Common myeloid progenitor, CD34-positive (primary cell): ENCODE results near the gene COL9A3.
A peak's percentile ranks its signal among the peaks of the same experiment; 100 is the strongest.

Experiments used
- CTCF ChIA-PET: fragments of 350-600 bp; sonication (Branson Sonifier 250); formaldehyde crosslinking; loops from one replicate; lab custom pipeline; 2021; ENCODE audit warnings: antibody characterized with exemption; lab: Charles Lee
- POLR2A ChIA-PET: fragments of 350-600 bp; sonication (Branson Sonifier 250); formaldehyde crosslinking; loops from one replicate; lab custom pipeline; 2021; ENCODE audit warnings: antibody characterized with exemption; lab: Charles Lee
- DNase-seq, 3 donors: peaks; one replicate each; pipeline versions ENCODE4 v3.0.0 to v3.0.0-alpha.2; 2013
- H3K27ac ChIP-seq, 2 experiments: 1 replicate in 1 of 2; 2 replicates in 1 of 2; pipeline ENCODE4 v1.7.0; 2013; ENCODE audit warnings: inconsistent platforms in 2 of 2, low read length in 2 of 2, mild to moderate bottlenecking in 2 of 2, low read depth in 1 of 2, moderate library complexity in 1 of 2; ENCODE audit not compliant: severe bottlenecking in 2 of 2, insufficient read depth in 1 of 2, poor library complexity in 1 of 2
- H3K27me3 ChIP-seq, 5 experiments: replicated peaks in 2 of 5; 1 replicate in 3 of 5; 2 replicates in 2 of 5; pipeline versions ENCODE4 v1.6.1 to v1.7.0; 2013; ENCODE audit warnings: low read length in 4 of 5, mild to moderate bottlenecking in 2 of 5, moderate library complexity in 2 of 5, inconsistent platforms in 1 of 5; ENCODE audit not compliant: insufficient read depth in 5 of 5, control insufficient read depth in 4 of 5
- H3K36me3 ChIP-seq, 4 experiments: 1 replicate in 2 of 4; 2 replicates in 2 of 4; pipeline versions ENCODE4 v1.6.1 to v1.7.0; 2013; ENCODE audit warnings: low read length in 3 of 4, control low read depth in 1 of 4, mild to moderate bottlenecking in 1 of 4; ENCODE audit not compliant: control insufficient read depth in 4 of 4, insufficient read depth in 4 of 4
- H3K4me1 ChIP-seq, 4 experiments: 1 replicate in 3 of 4; 2 replicates in 1 of 4; pipeline versions ENCODE4 v1.6.1 to v1.7.1; 2013; ENCODE audit warnings: low read length in 3 of 4, mild to moderate bottlenecking in 3 of 4, control low read depth in 1 of 4, inconsistent platforms in 1 of 4, moderate library complexity in 1 of 4; ENCODE audit not compliant: control insufficient read depth in 4 of 4, insufficient read depth in 4 of 4; ENCODE audit errors: control extremely low read depth in 1 of 4
- H3K4me3 ChIP-seq, 7 experiments: 1 replicate in 4 of 7; 2 replicates in 3 of 7; pipeline versions ENCODE4 v1.5.1 to v1.7.0; 2013; ENCODE audit warnings: mild to moderate bottlenecking in 7 of 7, low read length in 6 of 7, moderate library complexity in 6 of 7, inconsistent platforms in 2 of 7, low read depth in 2 of 7, control low read depth in 1 of 7; ENCODE audit not compliant: insufficient read depth in 4 of 7, control insufficient read depth in 1 of 7; ENCODE audit errors: extremely low read depth in 1 of 7
- H3K9me3 ChIP-seq, 5 experiments: 1 replicate in 4 of 5; 2 replicates in 1 of 5; pipeline versions ENCODE4 v1.6.1 to v1.7.1; 2013; ENCODE audit warnings: low read length in 4 of 5, mild to moderate bottlenecking in 2 of 5, inconsistent platforms in 1 of 5, low read depth in 1 of 5, moderate library complexity in 1 of 5; ENCODE audit not compliant: control insufficient read depth in 4 of 5, insufficient read depth in 2 of 5; ENCODE audit errors: control extremely low read depth in 1 of 5
- WGBS: methylation state at CpG from one replicate; pipeline ENCODE4 v1.1.5; 2013; ENCODE audit not compliant: insufficient coverage; 5-methylcytosine and 5-hydroxymethylcytosine counted together

Gene COL9A3

GRCh38 chr20:62786157-62786556, 30.7 kb upstream of the COL9A3 start:
- CTCF ChIA-PET: interaction anchor here (0.7 to 2.0 kb wide), 2 partner anchors 117 to 298 kb away, joined by 3 to 5 read pairs; no protein-coding TSS in a partner anchor
- WGBS: 96% methylated on average over 12 of the region's 13 CpGs
- H3K4me1 ChIP-seq: peaks cover 0 to 35% (median 15%) of the 10 kb centered on the region in 4 experiments
- POLR2A ChIA-PET: no interaction called here
- H3K4me3 ChIP-seq: no peak overlapping the region
- H3K9me3 ChIP-seq: no peaks in the 10 kb centered on the region
- H3K27me3 ChIP-seq: no peaks in the 10 kb centered on the region
- no peak overlapping the region for H3K27ac ChIP-seq
- H3K36me3 ChIP-seq: no peaks in the 10 kb centered on the region
- DNase-seq: no peak

GRCh38 chr20:62787321-62787720, 29.5 kb upstream of the COL9A3 start:
- H3K36me3 ChIP-seq: no peaks in the 10 kb centered on the region
- WGBS: 23% methylated on average over 4 of the region's 7 CpGs
- H3K4me3 ChIP-seq: no peak overlapping the region
- ChIA-PET CTCF (interaction anchor here (1.3 to 2.0 kb wide), 2 partner anchors 108 to 118 kb away, joined by 5 read pairs; no protein-coding TSS in a partner anchor), POLR2A (no interaction called here)
- no peaks in the 10 kb centered on the region for H3K9me3 ChIP-seq
- no peaks in the 10 kb centered on the region for H3K27me3 ChIP-seq
- no peak overlapping the region for H3K27ac ChIP-seq
- H3K4me1 ChIP-seq: peaks cover 0 to 38% (median 19%) of the 10 kb centered on the region in 4 experiments
- DNase-seq: peak in 2 of 3 donors; percentile 61 to 71

- ChIA-PET POLR2A (interaction anchor here (0.6 kb wide), 1 partner anchor 22 kb away, joined by 3 read pairs; no protein-coding TSS in a partner anchor), CTCF (interaction anchor here (1.1 to 3.1 kb wide), 5 partner anchors 82 to 288 kb away, joined by 3 to 12 read pairs (median 5); no protein-coding TSS in a partner anchor)
- WGBS: 88% methylated on average over 5 of the region's 5 CpGs
Observed at GRCh38 chr20:62787866-62788265, 29.0 kb upstream of the COL9A3 start.

DNA sequence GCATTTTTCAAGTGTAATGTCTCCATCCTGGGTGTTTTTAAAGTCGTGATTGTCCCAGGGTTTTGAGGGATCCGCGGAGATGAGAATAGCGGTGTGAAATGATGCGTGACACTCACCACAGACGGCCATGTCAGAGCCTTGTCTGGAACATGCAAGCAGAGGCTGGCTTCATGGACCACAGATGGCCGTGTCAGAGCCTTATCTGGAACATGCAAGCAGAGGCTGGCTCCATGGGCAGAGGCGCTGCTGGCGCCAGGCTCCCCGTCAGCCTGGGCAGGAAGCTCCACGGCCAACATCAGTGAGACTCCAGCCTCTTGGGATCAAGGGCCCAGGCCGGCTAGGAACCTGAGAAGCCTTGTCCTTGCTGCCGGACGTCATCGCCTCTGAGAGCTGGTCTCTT, 28.2 kb upstream of the COL9A3 start:
- Histone ChIP-seq H3K27ac (no peak overlapping the region), H3K4me1 (peaks cover 0 to 27% (median 11%) of the 10 kb centered on the region in 4 experiments), H3K9me3 (no peaks in the 10 kb centered on the region), H3K36me3 (no peaks in the 10 kb centered on the region), H3K27me3 (no peaks in the 10 kb centered on the region), H3K4me3 (no peak overlapping the region)
- CTCF ChIA-PET: interaction anchor here (0.6 to 3.1 kb wide), 13 partner anchors 9 to 372 kb away, joined by 3 to 12 read pairs (median 4); partner anchors contain the start of gene SLCO4A1
- WGBS: 84% methylated on average over 15 of the region's 15 CpGs
- DNase-seq: peak in 2 of 3 donors; percentile 64 to 72
- POLR2A ChIA-PET: interaction anchor here (0.6 kb wide), 1 partner anchor 22 kb away, joined by 3 read pairs; no protein-coding TSS in a partner anchor

More at GRCh38 chr20:62787866-62788265, 29.0 kb upstream of the COL9A3 start:
- peaks cover 0 to 32% (median 15%) of the 10 kb centered on the region in 4 experiments for H3K4me1 ChIP-seq
- H3K27me3 ChIP-seq: no peaks in the 10 kb centered on the region
- no peak overlapping the region for H3K4me3 ChIP-seq
- H3K36me3 ChIP-seq: no peaks in the 10 kb centered on the region
- no peak for DNase-seq
- H3K9me3 ChIP-seq: no peaks in the 10 kb centered on the region
- H3K27ac ChIP-seq: no peak overlapping the region

DNA sequence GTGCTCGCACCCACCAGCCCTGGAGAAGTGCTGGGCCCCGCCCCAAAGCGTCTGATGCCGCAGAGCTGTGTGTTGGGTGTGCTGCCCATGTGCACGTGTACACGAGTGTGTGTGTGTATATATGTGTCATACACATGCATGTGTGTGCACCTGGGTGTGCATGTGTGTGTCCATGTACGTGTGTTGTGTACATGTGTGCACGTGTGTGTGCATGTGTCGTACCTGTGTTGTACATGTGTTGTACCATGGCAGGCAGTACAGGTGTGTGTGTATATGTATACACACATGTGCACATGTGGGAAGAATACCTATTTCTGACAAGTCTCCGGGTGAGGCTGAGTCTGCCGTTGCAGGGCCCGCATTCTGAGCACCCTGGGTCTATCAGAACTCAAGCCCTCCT, 26.8 kb upstream of the COL9A3 start:
- Histone ChIP-seq H3K4me1 (peaks cover 0 to 39% (median 20%) of the 10 kb centered on the region in 4 experiments), H3K27me3 (no peaks in the 10 kb centered on the region), H3K4me3 (no peak overlapping the region), H3K27ac (no peak overlapping the region), H3K9me3 (no peaks in the 10 kb centered on the region), H3K36me3 (no peaks in the 10 kb centered on the region)
- ChIA-PET POLR2A (no interaction called here), CTCF (interaction anchor here (1.1 to 3.1 kb wide), 11 partner anchors 18 to 291 kb away, joined by 3 to 12 read pairs (median 5); no protein-coding TSS in a partner anchor)
- WGBS: 99% methylated on average over 11 of the region's 12 CpGs
- DNase-seq: no peak

DNA sequence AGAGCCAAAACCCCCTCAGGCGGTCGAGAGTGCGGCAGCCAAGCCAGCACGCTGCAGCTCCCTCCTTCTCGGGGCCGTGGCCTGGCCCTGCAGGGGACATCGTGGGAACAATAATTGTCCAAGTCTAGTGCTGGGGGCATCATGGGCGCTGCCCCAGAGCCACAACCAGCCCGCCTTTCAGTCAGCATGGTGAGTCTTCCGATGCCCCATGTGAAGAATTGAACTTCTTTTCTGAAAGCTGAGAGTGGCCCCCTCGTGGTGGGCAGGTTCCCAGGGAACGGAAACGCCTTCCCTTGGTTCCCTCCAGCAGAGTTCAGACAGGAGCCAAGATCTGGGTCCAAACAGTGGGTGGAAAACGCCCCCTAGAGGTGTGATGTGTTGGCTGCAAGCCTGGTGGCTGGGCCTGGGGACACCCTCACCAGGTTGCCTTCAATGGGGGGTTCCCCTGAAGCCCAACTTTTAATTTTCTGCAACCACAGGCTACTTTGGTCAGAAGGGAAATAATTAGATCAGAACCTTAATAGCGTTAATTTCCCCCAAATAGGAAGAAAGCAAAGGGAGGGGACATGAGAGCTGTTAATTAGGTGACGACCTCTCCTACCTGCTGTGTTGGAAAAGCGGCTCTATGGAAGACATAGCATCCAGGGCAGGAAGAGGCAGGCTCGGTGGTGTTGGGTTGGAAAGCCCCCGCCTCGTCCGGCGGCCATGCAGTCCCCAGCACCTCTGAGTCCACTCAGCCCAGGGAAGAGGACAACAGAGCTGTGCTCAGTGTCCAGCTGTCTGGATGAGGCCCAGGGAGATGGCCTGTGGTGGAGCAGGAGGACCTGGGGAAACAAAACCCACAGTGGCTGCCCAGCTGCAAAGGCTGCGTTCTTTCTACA, 25.3 kb upstream of the COL9A3 start:
- H3K9me3 ChIP-seq: no peaks in the 10 kb centered on the region
- ChIA-PET POLR2A (interaction anchor here (0.6 to 0.7 kb wide), 2 partner anchors 105 to 122 kb away, joined by 3 read pairs; no protein-coding TSS in a partner anchor), CTCF (interaction anchor here (0.7 to 2.2 kb wide), 25 partner anchors 9 to 292 kb away, joined by 3 to 13 read pairs (median 3); partner anchors contain the start of gene NTSR1)
- WGBS: 39% methylated on average over 18 of the region's 23 CpGs
- H3K27ac ChIP-seq: no peak overlapping the region
- H3K27me3 ChIP-seq: no peaks in the 10 kb centered on the region
- H3K4me1 ChIP-seq: peaks cover 0 to 42% (median 30%) of the 10 kb centered on the region in 4 experiments
- peak; percentile 89 to 92 (median 89) for DNase-seq
- H3K4me3 ChIP-seq: peak overlapping the region in 1 of 7 experiments; percentile 8
- no peaks in the 10 kb centered on the region for H3K36me3 ChIP-seq
